ENCODE data around the gene DGUOK. TPM values are rescaled to one million over a fixed set of nuclear protein-coding genes. Genes with fewer than 3 reads are reported as not detected.

The DGUOK gene
- total RNA-seq, 6 donors from 2014 or later = 25.1 to 38.5 (median 34.9) TPM

- DNase-seq (no peak), ATAC-seq (ENCODE audit: low FRiP score in 2 of 2) (no peak)
- Histone ChIP-seq H3K27ac (peak overlapping the region in 1 of 4 donors; percentile 66), H3K4me1 (peaks cover 8 to 24% (median 22%) of the 10 kb centered on the region in 4 donors), H3K9me3 (no peaks in the 10 kb centered on the region), H3K36me3 (peaks cover 19 to 83% (median 38%) of the 10 kb centered on the region in 4 donors), H3K27me3 (no peaks in the 10 kb centered on the region), H3K4me3 (no peak overlapping the region)
- TF ChIP-seq, protein P1, sequence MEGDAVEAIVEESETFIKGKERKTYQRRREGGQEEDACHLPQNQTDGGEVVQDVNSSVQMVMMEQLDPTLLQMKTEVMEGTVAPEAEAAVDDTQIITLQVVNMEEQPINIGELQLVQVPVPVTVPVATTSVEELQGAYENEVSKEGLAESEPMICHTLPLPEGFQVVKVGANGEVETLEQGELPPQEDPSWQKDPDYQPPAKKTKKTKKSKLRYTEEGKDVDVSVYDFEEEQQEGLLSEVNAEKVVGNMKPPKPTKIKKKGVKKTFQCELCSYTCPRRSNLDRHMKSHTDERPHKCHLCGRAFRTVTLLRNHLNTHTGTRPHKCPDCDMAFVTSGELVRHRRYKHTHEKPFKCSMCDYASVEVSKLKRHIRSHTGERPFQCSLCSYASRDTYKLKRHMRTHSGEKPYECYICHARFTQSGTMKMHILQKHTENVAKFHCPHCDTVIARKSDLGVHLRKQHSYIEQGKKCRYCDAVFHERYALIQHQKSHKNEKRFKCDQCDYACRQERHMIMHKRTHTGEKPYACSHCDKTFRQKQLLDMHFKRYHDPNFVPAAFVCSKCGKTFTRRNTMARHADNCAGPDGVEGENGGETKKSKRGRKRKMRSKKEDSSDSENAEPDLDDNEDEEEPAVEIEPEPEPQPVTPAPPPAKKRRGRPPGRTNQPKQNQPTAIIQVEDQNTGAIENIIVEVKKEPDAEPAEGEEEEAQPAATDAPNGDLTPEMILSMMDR (IDR thresholded peaks at IDR 0.05) = no peak
- no peak for TF ChIP-seq POLR2A (IDR thresholded peaks at IDR 0.05)
- no peak for TF ChIP-seq POLR2AphosphoS5 (IDR thresholded peaks at IDR 0.05)
- TF ChIP-seq EP300 (IDR thresholded peaks at IDR 0.05) = no peak
Measured at GRCh38 chr2:73949802-73950201, 23.1 kb downstream of the DGUOK start.

DNA sequence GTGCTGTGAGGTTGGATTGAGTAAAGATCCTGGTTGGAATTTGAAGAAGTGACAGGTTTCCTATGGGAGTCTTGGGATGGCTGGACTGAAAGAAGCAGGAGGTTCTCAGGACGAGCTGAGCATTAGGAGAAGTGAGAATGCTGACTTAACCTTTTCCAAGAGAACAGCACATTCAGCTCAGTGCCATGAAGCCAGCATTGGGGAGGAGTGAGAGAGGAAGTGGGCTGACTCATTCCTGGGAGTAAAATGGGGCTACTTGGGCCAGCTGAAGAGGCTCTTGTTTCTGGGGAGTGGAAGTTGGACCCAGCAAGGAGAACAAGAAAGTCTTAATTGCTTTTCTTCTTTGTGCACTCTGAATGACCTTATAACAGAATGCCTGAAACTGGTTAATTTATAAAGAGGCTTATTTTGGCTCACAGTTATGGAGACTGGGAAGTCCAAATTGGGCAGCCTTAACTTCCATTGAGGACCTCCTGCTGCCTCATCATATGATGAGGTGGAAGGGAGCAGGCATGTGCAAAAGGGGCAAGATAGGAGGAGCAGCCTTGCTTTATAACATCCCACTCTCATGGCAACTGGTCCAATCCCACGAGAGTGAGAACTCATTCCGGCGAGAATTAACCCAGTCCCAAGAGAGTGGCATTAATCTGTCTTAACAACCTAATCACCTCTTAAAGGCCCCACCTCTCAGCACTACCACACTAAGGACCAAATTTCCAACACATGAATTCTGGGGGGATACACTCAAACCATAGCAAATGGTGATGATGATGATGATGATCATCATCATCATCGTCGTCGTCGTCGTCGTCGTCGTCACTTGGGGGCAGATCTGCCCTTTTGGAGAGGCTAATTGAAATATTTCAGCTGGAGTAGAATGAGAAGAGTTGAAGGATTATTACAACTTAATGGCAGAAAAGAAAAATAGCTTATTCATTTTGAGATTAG, 26.1 kb downstream of the DGUOK start:
- no peaks in the 10 kb centered on the region for H3K27me3 ChIP-seq
- peak overlapping the region in 2 of 4 donors; percentile 35 to 53 for H3K27ac ChIP-seq
- H3K36me3 ChIP-seq = peaks cover 12 to 93% (median 37%) of the 10 kb centered on the region in 4 donors
- peaks cover 8 to 24% (median 21%) of the 10 kb centered on the region in 4 donors for H3K4me1 ChIP-seq
- no peaks in the 10 kb centered on the region for H3K9me3 ChIP-seq
- no peak overlapping the region for H3K4me3 ChIP-seq
- ATAC-seq (ENCODE audit: low FRiP score in 2 of 2) (peak; percentile 82 to 91), DNase-seq (peak; percentile 28 to 80)
- 66 to 84% methylated on average over 12 of the region's 12 CpGs for WGBS, 2 donors
- peak in 1 of 2 donors; percentile 29 for TF ChIP-seq POLR2AphosphoS5 (IDR thresholded peaks at IDR 0.05)
- TF ChIP-seq EP300 (IDR thresholded peaks at IDR 0.05) = no peak
- TF ChIP-seq POLR2A (IDR thresholded peaks at IDR 0.05) = no peak

GRCh38 chr2:73956218-73956865, 29.7 kb downstream of the DGUOK start:
- peaks cover 4 to 16% (median 14%) of the 10 kb centered on the region in 4 donors for H3K4me1 ChIP-seq

DNA sequence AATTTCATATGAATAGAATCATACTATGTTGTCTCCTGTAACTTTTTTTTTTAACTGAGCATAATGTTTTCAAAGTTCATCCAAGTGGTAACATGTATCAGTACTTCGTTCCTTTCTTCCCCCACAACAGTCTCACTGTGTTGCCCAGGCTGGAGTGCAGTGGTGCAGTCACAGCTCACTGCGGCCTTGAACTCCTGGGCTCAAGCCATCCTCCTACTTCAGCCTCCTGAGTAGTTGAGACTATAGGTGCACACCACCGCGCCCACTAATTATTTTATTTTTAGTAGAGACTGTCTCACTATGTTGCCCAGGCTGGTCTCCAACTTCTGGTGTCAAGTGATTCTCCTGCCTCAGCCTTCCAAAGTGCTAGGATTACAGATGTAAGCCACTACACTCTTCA, 34.6 kb downstream of the DGUOK start:
- ATAC-seq (ENCODE audit: low FRiP score in 2 of 2) = no peak
- H3K4me3 ChIP-seq = no peak overlapping the region
- DNase-seq = no peak
- H3K9me3 ChIP-seq = peaks cover 0 to 5% (median 0%) of the 10 kb centered on the region in 4 donors
- H3K27me3 ChIP-seq = no peaks in the 10 kb centered on the region
- no peaks in the 10 kb centered on the region for H3K4me1 ChIP-seq
- no peak overlapping the region for H3K27ac ChIP-seq
- WGBS, 2 donors = 89 to 97% methylated on average over 4 of the region's 4 CpGs
- TF ChIP-seq, protein P1 (IDR thresholded peaks at IDR 0.05) = no peak
- TF ChIP-seq POLR2A (IDR thresholded peaks at IDR 0.05) = no peak
- TF ChIP-seq POLR2AphosphoS5 (IDR thresholded peaks at IDR 0.05) = no peak
- TF ChIP-seq EP300 (IDR thresholded peaks at IDR 0.05) = no peak
- H3K36me3 ChIP-seq = peaks cover 0 to 48% (median 19%) of the 10 kb centered on the region in 4 donors

More at GRCh38 chr2:73956218-73956865, 29.7 kb downstream of the DGUOK start:
- Histone ChIP-seq H3K36me3 (peaks cover 0 to 95% (median 37%) of the 10 kb centered on the region in 4 donors), H3K9me3 (no peaks in the 10 kb centered on the region), H3K27me3 (no peaks in the 10 kb centered on the region), H3K27ac (peak overlapping the region in 1 of 4 donors; percentile 12), H3K4me3 (no peak overlapping the region)
- ATAC-seq (ENCODE audit: low FRiP score in 2 of 2) (no peak), DNase-seq (no peak)
- TF ChIP-seq, protein P1 (IDR thresholded peaks at IDR 0.05) = no peak
- TF ChIP-seq POLR2AphosphoS5 (IDR thresholded peaks at IDR 0.05) (no peak), EP300 (IDR thresholded peaks at IDR 0.05) (no peak), POLR2A (IDR thresholded peaks at IDR 0.05) (no peak)
- 81 to 85% methylated on average over 5 of the region's 5 CpGs for WGBS, 2 donors
